GM15510 (cell line): Measurements from ENCODE around the gene EFNA4.

Source experiments
- POLR2A ChIP-seq: IDR thresholded peaks from 3 replicates; pipeline ENCODE4 v1.6.1; 2011; ENCODE audit warnings: borderline replicate concordance; ENCODE audit not compliant: insufficient read length; ENCODE audit errors: extremely low read depth

The EFNA4 gene

DNA sequence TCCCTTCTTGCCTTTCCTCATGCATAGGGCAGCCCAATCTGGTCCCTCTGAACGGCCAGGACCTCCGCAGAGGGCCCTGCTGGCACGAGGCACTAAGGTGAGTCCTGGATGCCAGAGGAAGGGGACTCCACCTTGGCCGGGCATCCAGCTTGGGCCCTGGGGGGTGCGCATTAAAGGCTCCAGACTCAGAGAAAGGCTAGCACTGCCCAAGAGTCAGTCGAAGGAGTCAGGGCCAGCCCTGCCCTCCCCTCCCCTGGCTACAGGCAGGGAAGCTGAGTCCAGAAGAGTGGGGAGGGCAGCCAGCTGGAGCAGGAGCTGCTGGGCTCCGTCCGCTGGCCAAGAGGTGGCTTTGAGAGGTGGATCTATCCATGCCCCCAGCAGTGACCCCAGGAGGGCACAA is 2.8 kb upstream of the EFNA4 start:
- no peak for TF ChIP-seq POLR2A

- TF ChIP-seq POLR2A: no peak
These were observed 2.0 kb upstream of the EFNA4 start for GRCh38 chr1:155061381-155062150.

GRCh38 chr1:155062151-155062686 is 1.3 kb upstream of the EFNA4 start:
- no peak for TF ChIP-seq POLR2A

- no peak for TF ChIP-seq POLR2A
These were observed 683 bp upstream of the EFNA4 start for GRCh38 chr1:155062702-155063411.

DNA sequence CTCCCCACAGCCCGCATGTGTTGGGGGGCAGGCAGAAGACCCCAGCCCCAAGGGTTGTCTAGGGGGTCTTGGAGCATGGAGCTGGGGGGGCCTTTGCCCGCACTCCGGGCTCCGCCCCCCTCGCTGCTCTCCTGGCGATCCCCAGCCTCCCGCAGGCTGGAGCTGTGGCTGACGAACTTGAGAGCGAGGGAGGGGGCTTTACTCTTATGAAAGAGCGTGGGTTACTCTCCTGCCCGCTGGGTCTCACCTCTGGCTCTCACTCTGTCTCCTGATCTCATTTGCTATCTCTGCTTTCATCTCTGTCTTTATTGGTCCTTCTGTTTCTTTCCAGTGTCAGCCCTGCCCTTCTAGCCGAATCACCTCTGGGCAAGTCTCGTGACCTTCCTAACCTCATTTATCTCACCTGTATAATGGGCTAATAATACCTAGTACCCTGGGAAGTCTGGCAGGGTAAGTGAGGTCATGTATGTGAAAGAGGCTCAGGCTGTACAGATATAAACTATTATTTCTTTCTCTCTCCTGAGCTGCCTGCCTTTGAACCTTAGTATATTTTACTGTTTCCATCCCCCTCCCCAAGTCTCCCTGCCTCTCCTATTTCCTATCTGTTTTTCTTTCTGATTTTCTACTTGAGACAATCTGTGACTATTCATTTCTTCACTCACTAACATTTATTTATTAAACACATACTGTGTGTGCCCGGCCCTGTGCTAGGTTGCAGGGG is 731 bp downstream of the EFNA4 start:
- TF ChIP-seq POLR2A: no peak

DNA sequence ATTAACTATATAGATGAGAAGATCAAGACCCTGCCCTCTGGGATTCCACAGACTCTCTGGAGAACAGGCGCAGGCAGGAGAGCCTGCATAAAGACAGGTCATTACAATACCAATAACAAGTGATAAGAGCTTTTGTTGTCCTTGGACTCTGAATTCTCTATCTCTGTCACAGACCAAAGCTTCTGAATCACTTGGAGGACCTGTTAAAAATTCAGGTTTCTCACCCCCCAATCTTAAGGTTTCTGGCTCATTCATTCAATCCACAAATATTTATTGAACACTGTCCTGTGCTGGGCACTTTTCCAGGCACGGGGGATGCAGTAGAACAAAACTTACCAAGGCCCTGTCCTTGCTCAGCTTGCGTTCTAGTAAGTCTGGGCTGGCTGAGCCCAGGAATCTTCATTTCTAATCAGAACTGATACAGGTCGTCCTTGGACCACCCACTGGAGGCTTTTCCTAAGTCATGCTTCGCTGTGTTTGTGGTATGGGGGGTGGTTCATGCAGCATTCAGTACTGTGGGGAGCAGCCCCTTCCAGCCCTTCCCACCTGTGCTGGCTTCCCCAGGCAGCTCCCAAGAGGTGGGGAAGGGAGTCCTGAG is 1.4 kb downstream of the EFNA4 start:
- TF ChIP-seq POLR2A: no peak

DNA sequence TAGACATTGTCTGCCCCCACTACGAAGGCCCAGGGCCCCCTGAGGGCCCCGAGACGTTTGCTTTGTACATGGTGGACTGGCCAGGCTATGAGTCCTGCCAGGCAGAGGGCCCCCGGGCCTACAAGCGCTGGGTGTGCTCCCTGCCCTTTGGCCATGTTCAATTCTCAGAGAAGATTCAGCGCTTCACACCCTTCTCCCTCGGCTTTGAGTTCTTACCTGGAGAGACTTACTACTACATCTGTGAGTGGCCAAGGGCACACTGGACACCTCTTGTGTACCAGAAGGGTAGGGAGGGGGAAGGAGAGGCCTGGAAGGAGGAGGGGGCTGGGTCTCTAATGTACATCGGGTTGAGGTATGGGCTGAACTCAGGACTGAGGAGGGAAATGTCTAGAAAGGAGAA is 3.2 kb downstream of the EFNA4 start:
- no peak for TF ChIP-seq POLR2A

DNA sequence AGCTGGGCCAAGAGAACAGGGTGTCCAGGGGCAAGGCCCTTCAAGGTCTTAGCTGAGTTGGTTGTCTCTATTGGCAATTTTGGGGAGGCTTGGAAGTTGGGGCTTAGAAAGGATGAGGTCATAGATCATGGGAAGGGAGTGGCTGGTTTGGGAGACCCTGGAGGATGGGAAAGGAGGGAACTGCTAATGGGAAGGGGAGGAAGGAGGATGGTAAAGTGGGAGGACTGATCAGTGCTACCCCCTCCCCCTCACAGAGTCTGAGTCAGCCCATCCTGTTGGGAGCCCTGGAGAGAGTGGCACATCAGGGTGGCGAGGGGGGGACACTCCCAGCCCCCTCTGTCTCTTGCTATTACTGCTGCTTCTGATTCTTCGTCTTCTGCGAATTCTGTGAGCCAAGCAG is 5.1 kb downstream of the EFNA4 start:
- TF ChIP-seq POLR2A: no peak

- no peak for TF ChIP-seq POLR2A
These were observed 6.1 kb downstream of the EFNA4 start for GRCh38 chr1:155069551-155070157.

DNA sequence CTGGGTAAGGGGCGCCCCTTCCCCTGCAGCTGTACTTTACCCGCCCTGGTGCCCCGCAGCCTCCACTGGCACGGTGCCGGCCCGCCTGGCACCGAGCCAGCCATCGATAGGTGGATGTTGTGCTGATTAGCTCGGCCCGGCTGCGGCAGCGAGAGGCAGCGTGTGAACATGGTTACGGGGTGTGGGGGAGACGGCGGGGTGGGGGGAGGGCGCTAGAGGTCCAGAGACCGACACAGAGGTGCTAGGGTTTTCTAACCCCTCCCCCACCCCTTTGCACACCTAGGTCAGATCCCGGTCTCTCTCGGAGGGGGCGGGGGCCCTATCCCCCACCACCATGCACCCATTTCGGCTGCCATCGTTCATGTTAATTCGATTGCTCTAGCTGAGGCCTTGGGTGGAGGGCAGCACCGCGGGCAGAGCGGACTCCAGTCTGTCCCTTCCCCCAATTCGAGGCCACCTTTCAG is 6.7 kb downstream of the EFNA4 start:
- no peak for TF ChIP-seq POLR2A

DNA sequence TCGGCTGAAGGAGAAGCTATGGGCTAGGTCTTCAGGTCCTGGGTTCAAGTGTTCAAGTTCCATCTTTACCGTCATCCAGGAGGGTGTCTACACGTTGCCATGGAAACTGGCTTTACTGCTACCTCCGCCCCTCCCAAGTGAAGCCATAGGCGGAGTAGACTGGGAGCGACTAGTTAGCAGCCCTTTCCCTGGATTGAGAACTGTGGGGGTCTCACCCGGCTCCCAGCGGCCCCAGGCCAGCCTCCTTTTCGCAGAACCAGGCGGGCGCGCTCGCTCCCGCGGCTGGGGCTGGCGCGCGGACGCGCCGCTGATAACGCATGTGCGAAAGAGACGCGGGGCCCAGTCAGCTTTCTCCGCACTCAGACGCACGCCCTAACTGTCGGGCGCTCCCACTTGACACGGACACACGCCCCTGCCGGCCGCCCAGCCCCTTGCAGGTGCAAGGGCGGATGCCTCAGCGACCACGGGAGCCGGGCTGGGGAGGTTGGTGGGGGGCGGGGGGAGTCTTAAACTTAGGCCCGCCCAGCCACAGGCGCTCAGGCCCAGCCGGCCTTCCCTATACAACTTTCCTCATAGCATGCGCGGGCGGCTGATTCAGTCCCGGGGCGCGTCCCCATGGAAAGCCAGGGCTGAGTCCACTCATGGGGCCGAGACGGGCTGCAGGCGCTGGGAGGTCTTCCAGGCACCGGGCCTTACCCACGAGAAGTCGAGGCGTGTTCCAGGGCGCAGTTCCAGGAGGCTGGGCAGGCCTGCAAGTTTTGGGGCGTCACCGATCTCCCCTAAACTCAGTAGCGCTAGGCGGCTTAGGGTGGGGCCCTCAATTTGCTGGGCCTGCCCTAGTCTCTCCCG is 7.4 kb downstream of the EFNA4 start:
- TF ChIP-seq POLR2A: no peak

GRCh38 chr1:155071701-155072100 is 8.2 kb downstream of the EFNA4 start:
- TF ChIP-seq POLR2A: no peak

DNA sequence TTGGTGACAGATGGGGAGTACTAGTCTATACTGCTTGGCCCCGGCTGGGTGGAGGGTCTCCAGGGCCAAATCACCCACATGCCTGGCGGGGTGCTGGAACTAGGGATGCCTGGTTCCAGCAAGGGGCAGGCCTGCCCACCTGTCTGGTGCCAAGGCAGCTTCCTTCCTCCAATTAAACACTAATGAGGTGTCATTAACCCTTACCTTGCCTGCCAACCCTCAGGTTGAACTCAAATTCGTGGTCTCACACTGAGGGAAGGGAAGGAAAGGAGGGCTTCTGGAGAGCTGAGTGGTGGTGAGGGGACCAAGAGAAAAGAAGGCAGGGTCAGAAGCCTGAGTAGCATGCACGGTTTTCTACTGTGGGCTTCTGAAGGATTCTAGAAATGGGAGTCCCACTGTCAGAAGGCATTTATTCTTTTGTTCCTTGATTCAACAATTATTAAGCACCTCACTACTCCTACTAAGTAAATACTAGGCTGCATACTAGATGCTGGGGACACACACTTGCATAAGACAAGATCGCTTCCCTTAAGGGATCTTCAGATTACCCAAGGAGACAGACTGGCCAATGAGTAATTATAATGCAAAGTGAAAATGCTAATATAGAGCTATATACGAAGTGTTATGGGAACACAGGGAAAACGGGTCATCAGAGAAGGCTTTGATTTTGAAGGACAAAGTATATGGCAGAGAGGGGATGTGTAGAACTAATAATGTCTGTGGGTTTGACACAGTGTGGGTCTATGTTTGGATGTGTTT is 9.2 kb downstream of the EFNA4 start:
- TF ChIP-seq POLR2A: no peak
